ENCODE measurements around the gene FUT8.

- TF ChIP-seq CTCF (IDR thresholded peaks at IDR 0.05; ENCODE audit: low read depth, low read length, missing input control) (no peak), REST (IDR thresholded peaks at IDR 0.05) (no peak), RXRA (IDR thresholded peaks at IDR 0.05) (no peak), ATF3 (IDR thresholded peaks at IDR 0.05) (no peak), YY1 (IDR thresholded peaks at IDR 0.05) (no peak), JUND (IDR thresholded peaks at IDR 0.05) (no peak), GABPA (IDR thresholded peaks at IDR 0.05 in 1 of 2, conservative IDR thresholded peaks at IDR 0.05 in 1 of 2) (no peak), TAF1 (conservative IDR thresholded peaks at IDR 0.05) (no peak), EGR1 (IDR thresholded peaks at IDR 0.05; ENCODE audit: low read depth in 2 of 2) (no peak), RAD21 (IDR thresholded peaks at IDR 0.05) (no peak), MAX (IDR thresholded peaks at IDR 0.05) (no peak), NR2F2 (IDR thresholded peaks at IDR 0.05) (no peak)
Observed at GRCh38 chr14:65639216-65639615, 226.7 kb downstream of the FUT8 start.

Measured in liver (tissue), 3 donors.